Stimulated activated CD4-positive, alpha-beta T cell treated with anti-CD3 and anti-CD28 coated beads, Interleukin-1b, Interleukin-23, amount 100 ng/mL, for 48 hours (primary cell): Measurements from ENCODE around the gene HCLS1.
"Not testable (repeated sequence)": the region's sequence is repeated elsewhere in the genome, so short reads cannot be mapped to it uniquely, and the experiment has no call there.

ENCODE experiments used
- DNase-seq: peaks from one replicate; pipeline ENCODE4 v3.0.0-alpha.2; 2020

The HCLS1 gene

DNA sequence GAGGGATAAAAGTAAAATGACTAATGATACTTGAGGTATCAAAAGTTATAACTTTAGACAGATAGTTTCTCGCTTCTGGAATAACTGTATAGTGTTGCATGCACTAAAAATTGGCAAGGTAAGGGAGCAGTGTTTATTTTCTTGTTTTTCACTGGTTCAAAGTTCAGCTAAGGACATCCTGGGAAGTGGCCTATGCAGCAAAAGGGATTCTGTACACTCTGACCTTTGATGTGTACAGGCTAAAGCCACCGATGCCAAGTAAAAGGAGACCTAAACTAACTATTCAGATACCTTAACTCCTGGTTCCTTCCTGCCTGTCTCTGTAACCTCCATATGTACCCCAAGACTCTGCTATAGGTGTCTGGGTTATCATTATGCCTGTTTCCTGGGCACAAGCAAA is 65.9 kb downstream of the HCLS1 start:
- DNase-seq: no peak

DNA sequence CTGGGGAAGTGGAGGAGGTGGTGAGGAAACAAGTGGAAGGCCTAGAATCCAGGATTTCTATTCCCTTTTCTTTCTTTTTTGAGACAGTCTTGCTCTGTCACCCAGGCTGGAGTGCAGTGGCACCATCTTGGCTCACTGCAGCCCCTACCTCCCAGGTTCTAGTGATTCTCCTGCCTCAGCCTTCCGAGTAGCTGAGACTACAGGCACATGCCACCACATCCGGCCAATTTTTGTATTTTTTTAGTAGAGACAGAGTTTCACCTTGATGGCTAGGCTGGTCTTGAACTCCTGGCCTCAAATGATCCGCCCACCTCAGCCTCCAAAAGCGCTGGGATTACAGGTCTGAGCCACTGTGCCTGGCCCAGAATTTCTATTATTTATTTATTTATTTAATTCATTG is 66.9 kb downstream of the HCLS1 start:
- not testable (repeated sequence) for DNase-seq

DNA sequence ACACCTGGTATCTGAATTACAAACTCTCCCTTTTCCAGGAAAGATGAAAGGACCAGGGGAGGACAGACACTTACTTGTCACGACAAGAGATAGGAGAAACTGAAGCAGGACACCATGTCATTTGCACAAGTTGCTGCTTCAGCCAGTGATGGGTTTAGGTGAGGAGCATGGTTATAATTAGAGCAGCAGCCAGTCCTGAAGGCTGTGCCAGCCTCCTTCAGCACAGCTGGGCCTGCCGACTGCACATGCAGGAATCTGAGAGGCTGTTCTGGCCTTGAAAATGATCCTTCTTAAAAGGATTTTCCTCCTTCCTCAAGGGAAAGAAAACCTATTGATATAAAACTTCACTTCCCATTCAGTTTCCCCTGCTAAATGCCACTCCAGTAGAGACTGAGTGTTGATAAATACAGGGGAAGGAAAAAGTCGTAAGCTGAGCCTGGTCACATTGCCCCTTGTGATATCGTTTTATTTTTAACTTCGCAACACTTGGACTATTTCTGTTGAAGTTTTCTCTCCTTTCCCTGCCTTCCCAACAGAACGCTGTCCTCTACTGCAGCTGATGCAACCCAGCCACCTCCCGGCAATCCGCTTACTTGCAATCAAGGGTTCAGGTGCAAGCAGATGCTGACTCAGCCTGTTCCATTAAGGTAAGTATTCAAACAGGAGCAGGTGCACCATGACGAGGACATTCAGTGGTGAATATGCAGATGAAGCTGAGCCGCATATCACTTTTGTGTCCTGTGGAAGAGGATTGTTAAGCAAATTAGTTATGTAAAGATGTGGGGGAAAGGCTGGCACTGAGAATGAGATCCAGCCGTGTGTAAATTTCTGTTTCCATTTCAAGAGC is 67.6 kb downstream of the HCLS1 start, which contains the start of gene FBXO40:
FBXO40 (plus strand) TSS at position 524 of the 847 bp plus-strand sequence. CDS start 27,197 bp downstream, outside the sequence.
- DNase-seq: no peak

DNA sequence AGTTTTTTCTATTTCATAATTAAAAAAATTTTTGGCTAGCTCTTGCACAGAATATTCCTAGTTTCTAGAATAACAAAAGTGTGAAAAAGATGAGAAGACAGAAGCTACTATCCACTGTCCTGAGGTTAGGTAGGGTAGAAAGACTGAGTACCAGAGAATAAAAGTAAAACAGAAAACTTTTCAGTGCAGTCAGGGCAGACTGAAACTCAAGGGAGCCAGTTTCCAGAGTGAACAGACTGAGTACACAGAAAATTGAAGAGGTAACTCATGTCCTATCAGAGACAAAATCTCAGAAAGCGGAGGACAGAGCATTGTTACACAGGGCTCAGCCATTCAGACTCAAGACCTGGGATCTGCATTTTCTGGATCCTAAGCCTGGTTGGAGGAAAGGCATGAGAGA is 76.3 kb downstream of the HCLS1 start:
- no peak for DNase-seq

DNA sequence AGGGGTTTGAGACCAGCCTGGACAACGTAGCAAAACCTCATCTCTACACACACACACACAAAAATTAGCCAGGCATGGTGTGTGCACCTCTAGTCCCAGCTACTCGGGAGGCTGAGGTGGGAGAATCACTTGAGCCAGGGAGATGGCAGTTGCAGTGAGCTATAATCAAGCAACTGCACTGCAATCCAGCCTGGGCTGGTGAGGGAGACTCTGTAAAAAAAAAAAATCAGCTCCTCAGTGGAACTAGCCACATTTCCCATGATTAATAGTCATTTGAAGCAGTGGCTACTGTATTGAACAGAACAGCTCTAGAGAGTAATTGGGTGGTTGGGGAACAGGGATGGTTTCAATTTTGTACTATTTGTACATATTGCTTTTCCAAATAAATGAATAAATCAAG is 79.0 kb downstream of the HCLS1 start:
- no peak for DNase-seq
